C4-2B (cell line): ENCODE measurements around the gene CASK.

Experiments
- ZFX ChIP-seq: fragments of 450-650 bp; IDR thresholded peaks from 2 replicates; pipeline ENCODE4 v1.6.1; 2017
- TF ChIP-seq, protein P1 (sequence below): fragments of 450-650 bp; conservative IDR thresholded peaks from 2 replicates; pipeline ENCODE4 v1.5.1; 2017; ENCODE audit warnings: mild to moderate bottlenecking

DNA sequence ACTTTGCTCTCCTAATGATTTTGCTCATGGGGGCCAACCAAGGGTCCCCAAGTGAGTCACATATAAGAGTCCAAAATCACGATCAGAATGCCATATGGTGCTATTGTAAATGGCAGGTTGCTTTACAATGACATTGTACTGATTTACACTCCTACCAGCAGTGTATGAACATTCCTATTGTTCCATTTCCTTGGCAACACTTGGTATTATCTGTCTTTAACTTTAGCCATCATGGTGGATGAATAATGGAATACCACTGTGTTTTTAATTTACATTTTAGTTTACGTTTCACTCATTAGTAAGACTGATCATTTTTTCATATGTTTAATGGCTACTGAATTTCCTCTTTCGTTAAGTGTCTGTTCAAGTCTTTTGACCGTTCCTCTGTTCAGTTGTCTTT is 379.7 kb downstream of the CASK start:
- TF ChIP-seq, protein P1, sequence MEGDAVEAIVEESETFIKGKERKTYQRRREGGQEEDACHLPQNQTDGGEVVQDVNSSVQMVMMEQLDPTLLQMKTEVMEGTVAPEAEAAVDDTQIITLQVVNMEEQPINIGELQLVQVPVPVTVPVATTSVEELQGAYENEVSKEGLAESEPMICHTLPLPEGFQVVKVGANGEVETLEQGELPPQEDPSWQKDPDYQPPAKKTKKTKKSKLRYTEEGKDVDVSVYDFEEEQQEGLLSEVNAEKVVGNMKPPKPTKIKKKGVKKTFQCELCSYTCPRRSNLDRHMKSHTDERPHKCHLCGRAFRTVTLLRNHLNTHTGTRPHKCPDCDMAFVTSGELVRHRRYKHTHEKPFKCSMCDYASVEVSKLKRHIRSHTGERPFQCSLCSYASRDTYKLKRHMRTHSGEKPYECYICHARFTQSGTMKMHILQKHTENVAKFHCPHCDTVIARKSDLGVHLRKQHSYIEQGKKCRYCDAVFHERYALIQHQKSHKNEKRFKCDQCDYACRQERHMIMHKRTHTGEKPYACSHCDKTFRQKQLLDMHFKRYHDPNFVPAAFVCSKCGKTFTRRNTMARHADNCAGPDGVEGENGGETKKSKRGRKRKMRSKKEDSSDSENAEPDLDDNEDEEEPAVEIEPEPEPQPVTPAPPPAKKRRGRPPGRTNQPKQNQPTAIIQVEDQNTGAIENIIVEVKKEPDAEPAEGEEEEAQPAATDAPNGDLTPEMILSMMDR: no peak
- TF ChIP-seq ZFX: no peak
